ENCODE data around the gene SPAG16.

GRCh38 chr2:214050731-214051130 is 766.5 kb downstream of the SPAG16 start:
- TF ChIP-seq POLR2A (IDR thresholded peaks at IDR 0.05) (no peak), CTCF (IDR thresholded peaks at IDR 0.05) (no peak)
